HepG2 (cell line): ENCODE results near the gene UBE3A. TPM values are rescaled to one million over a fixed set of nuclear protein-coding genes. Genes with fewer than 3 reads are reported as not detected.

ENCODE experiments used
- ATAC-seq: fragments of 200-7000 bp; cut with Tn5 transposase; 3 replicates; pipeline ENCODE4 v1.9.1; 2020; ENCODE audit warnings: mild to moderate bottlenecking, moderate library complexity
- BruUV-seq: library from RNA; stranded (reverse); fragments of 400-500 nt; replicated peaks from 2 replicates; lab custom pipeline; 2021; lab: Mats Ljungman, UMichigan
- CTCF ChIA-PET: fragments of 300-600 bp; formaldehyde crosslinking; extraction: SDS; loops from one replicate; lab custom pipeline; 2021; ENCODE audit warnings: low total read pairs, inconsistent platforms, low intra/inter-chr PET ratio; lab: Yijun Ruan, JAX
- POLR2A ChIA-PET: fragments of 350-600 bp; sonication (Branson Sonifier 250); formaldehyde crosslinking; loops from one replicate; lab custom pipeline; 2020; ENCODE audit warnings: antibody characterized with exemption, inconsistent platforms; lab: Yijun Ruan, JAX
- DNase-seq: peaks from one replicate; pipeline ENCODE4 v3.0.0-alpha.2; 2015; ENCODE audit warnings: low spot score
- FAIRE-seq: peaks from 3 replicates; lab custom pipeline; 2011; peaks lifted over from hg19 to GRCh38; lab: Jason Lieb, UNC
- H2AFZ ChIP-seq: one replicate; pipeline ENCODE4 v1.6.1; 2011; ENCODE audit warnings: low read length, inconsistent platforms
- H3K27ac ChIP-seq: fragments of 300-600 bp; 3 replicates; pipeline ENCODE4 v1.8.0; 2011; ENCODE audit warnings: mixed run types, mild to moderate bottlenecking, mixed read lengths, low read length, inconsistent platforms; ENCODE audit not compliant: insufficient read depth; ENCODE audit errors: extremely low read length
- H3K27me3 ChIP-seq, 2 experiments: fragments of 200-600 bp in 1 of 2; 2 replicates in 1 of 2; 3 replicates in 1 of 2; pipeline versions ENCODE4 v1.6.0 to v1.8.0; 2011; ENCODE audit warnings: low read length in 2 of 2, mild to moderate bottlenecking in 2 of 2, moderate library complexity in 2 of 2, inconsistent platforms in 1 of 2; ENCODE audit not compliant: insufficient read depth in 2 of 2, control insufficient read depth in 1 of 2
- H3K36me3 ChIP-seq, 2 experiments: fragments of 200-600 bp in 1 of 2; replicated peaks in 1 of 2; 2 replicates in 1 of 2; 3 replicates in 1 of 2; pipeline versions ENCODE4 v1.5.1 to v1.8.0; 2011; ENCODE audit warnings: low read length in 2 of 2, inconsistent platforms in 1 of 2; ENCODE audit not compliant: insufficient read depth in 2 of 2, control insufficient read depth in 1 of 2
- H3K4me1 ChIP-seq: 2 replicates; pipeline ENCODE4 v1.5.1; 2012; ENCODE audit warnings: low read length, inconsistent platforms; ENCODE audit not compliant: insufficient read depth
- H3K4me2 ChIP-seq: 2 replicates; pipeline ENCODE4 v1.6.0; 2011; ENCODE audit warnings: low read depth, low read length, inconsistent platforms
- H3K4me3 ChIP-seq, 3 experiments: fragments of 200-600 bp in 1 of 3; sonication (generic), shearing (Covaris generic) in 1 of 3; replicated peaks in 1 of 3; 2 replicates each; pipeline ENCODE4 v1.5.1; 2011 to 2016; ENCODE audit warnings: low read length in 3 of 3, inconsistent platforms in 2 of 3, low read depth in 2 of 3, mild to moderate bottlenecking in 2 of 3, control low read depth in 1 of 3, mixed read lengths in 1 of 3; ENCODE audit not compliant: insufficient read depth in 1 of 3
- H3K79me2 ChIP-seq: one replicate; pipeline ENCODE4 v1.6.1; 2011; ENCODE audit warnings: low read length, inconsistent platforms; ENCODE audit not compliant: insufficient read depth
- H3K9ac ChIP-seq: 2 replicates; pipeline ENCODE4 v1.6.0; 2011; ENCODE audit warnings: mild to moderate bottlenecking, low read depth, low read length, inconsistent platforms; ENCODE audit not compliant: insufficient read depth
- H3K9me3 ChIP-seq: 2 replicates; pipeline ENCODE4 v1.5.1; 2012; ENCODE audit warnings: mild to moderate bottlenecking, low read length
- H4K20me1 ChIP-seq: 2 replicates; pipeline ENCODE4 v1.6.0; 2011; ENCODE audit warnings: inconsistent platforms, mild to moderate bottlenecking, low read length, moderate library complexity; ENCODE audit not compliant: insufficient read depth
- ATF1 ChIP-seq: IDR thresholded peaks from 2 replicates; pipeline ENCODE4 v1.6.1; 2016; ENCODE audit warnings: mild to moderate bottlenecking, control low read depth
- FOXA1 ChIP-seq, 2 experiments: fragments of 450-650 bp in 1 of 2; sonication (generic) in 1 of 2; formaldehyde crosslinking in 1 of 2; IDR thresholded peaks; 2 replicates each; pipeline versions ENCODE4 v1.4.0 to v1.6.1; 2016 to 2020; ENCODE audit warnings: missing genetic modification reagents in 1 of 2
- FOXP4 ChIP-seq: sonication (generic); formaldehyde crosslinking; IDR thresholded peaks from 2 replicates; pipeline ENCODE4 v1.4.0; 2020; ENCODE audit warnings: missing genetic modification reagents
- PHF8 ChIP-seq: sonication (generic); formaldehyde crosslinking; IDR thresholded peaks from 2 replicates; pipeline ENCODE4 v1.5.0; 2020; ENCODE audit warnings: missing genetic modification reagents
- ZNF512 ChIP-seq: sonication (generic); formaldehyde crosslinking; IDR thresholded peaks from 2 replicates; pipeline ENCODE4 v1.4.0; 2020; ENCODE audit warnings: mild to moderate bottlenecking, missing genetic modification reagents
- WGBS: methylation state at CpG from one replicate; pipeline ENCODE4 v1.1.6; 2017; ENCODE audit warnings: low lambda C conversion rate; 5-methylcytosine and 5-hydroxymethylcytosine counted together
- in situ Hi-C: cut with HindIII; loops from 2 replicates; pipeline ENCODE4 v1.10.0; 2017; ENCODE audit warnings: low pct_unique_long_range_greater_than_20kb; ENCODE audit not compliant: extremely low pct_ligation_motif_present
- intact Hi-C: fragments of 100-400 bp; cut with micrococcal nuclease; formaldehyde crosslinking; loops from one replicate; pipeline ENCODE4 v1.10.0; 2022; ENCODE audit not compliant: unreplicated experiment
- polyA plus RNA-seq, 8 experiments: library from polyadenylated mRNA; depleted of rRNA in 3 of 8; stranded (reverse) in 7 of 8; unstranded in 1 of 8; fragments of >200 nt; fragmentation: Illumina TruSeq in 4 of 8; extraction: Trizol in 4 of 8; gene quantifications; 2 replicates each; pipeline versions ENCODE4 v1.2.1 to v1.2.3, GENCODE V29; 2011 to 2016; ENCODE audit warnings: low read depth in 4 of 8, missing spikeins in 1 of 8, mixed read lengths in 1 of 8; ENCODE audit not compliant: insufficient read depth in 1 of 8
- total RNA-seq, 5 experiments: library from RNA; depleted of rRNA; stranded (reverse); fragments of >200 nt; fragmentation: Illumina TruSeq; extraction: Trizol; gene quantifications; 2 replicates each; pipeline ENCODE4 v1.2.3, GENCODE V29; 2016; ENCODE audit warnings: low read depth in 1 of 5

UBE3A gene
- total and polyA plus RNA-seq, 2 of the 13 experiments (the other 11 are each of a cell fraction or from before 2014, with no cell fraction given), result 17.3 to 80.5 TPM

GRCh38 chr15:25416693-25417092 is 22.1 kb downstream of the UBE3A start:
- H3K9me3 ChIP-seq, result no peaks in the 10 kb centered on the region
- H3K36me3 ChIP-seq, result peaks cover 0 to 2% of the 10 kb centered on the region in 2 experiments; a peak in 3 of 5 replicates
- no peak overlapping the region for H2AFZ ChIP-seq
- H3K4me1 ChIP-seq, result peaks cover 16% of the 10 kb centered on the region
- peaks cover 28% of the 10 kb centered on the region; the same call in 1 of the 2 replicates for H4K20me1 ChIP-seq
- peak; percentile 18 for FAIRE-seq
- CTCF ChIA-PET, result no interaction called here
- in situ Hi-C loops (no loop called here), intact Hi-C loops (no loop called here)
- no peak for DNase-seq
- TF ChIP-seq FOXA1 (IDR thresholded peaks at IDR 0.05) (no peak), FOXA1 (CRISPR knock-in tag; IDR thresholded peaks at IDR 0.05) (no peak), PHF8 (CRISPR knock-in tag) (no peak), ATF1 (no peak), ZNF512 (CRISPR knock-in tag) (no peak), FOXP4 (no peak)
- ATAC-seq, result no peak; the same call in 2 of the 3 replicates
- POLR2A ChIA-PET, result interaction anchor here (1.5 kb wide), 1 partner anchor 17 kb away, joined by 4 read pairs; no protein-coding TSS in a partner anchor
- no peak overlapping the region for H3K9ac ChIP-seq
- WGBS, result 89% methylated on average over 3 of the region's 3 CpGs
- peaks cover 100% of the 10 kb centered on the region for H3K79me2 ChIP-seq
- H3K27me3 ChIP-seq, result no peaks in the 10 kb centered on the region
- H3K4me2 ChIP-seq, result no peak overlapping the region
- H3K4me3 ChIP-seq, result no peak overlapping the region
- no peak overlapping the region for H3K27ac ChIP-seq
- BruUV-seq, result no TSS peak
